Keratinocyte (primary cell): Measurements from ENCODE around the gene NLK.

Experiments used
- CTCF ChIP-seq, 3 experiments: IDR thresholded peaks in 1 of 3; conservative IDR thresholded peaks in 1 of 3; optimal IDR thresholded peaks in 1 of 3; 2 replicates in 2 of 3; 3 replicates in 1 of 3; pipeline versions ENCODE3 to v1.5.1; 2011; ENCODE audit warnings: low read length in 3 of 3, mild to moderate bottlenecking in 3 of 3, moderate library complexity in 2 of 3, control low read depth in 1 of 3, inconsistent platforms in 1 of 3; ENCODE audit not compliant: insufficient read depth in 2 of 3; ENCODE audit errors: extremely low read depth in 1 of 3
- EZH2 ChIP-seq: IDR thresholded peaks from one replicate; pipeline ENCODE4 v1.6.1; 2012; ENCODE audit warnings: inconsistent platforms, mild to moderate bottlenecking, low read length, moderate library complexity

- TF ChIP-seq CTCF (optimal IDR thresholded peaks at IDR 0.05 in 1 of 3, IDR thresholded peaks at IDR 0.05 in 1 of 3, conservative IDR thresholded peaks at IDR 0.05 in 1 of 3; ENCODE audit: extremely low read depth in 1 of 3, insufficient read depth in 2 of 3, low read length in 3 of 3) (no peak), EZH2 (no peak)
Observed at GRCh38 chr17:27997522-27997921, 45.0 kb upstream of the NLK start.
